Measurements from ENCODE around the gene SMYD3.

SMYD3 gene

DNA sequence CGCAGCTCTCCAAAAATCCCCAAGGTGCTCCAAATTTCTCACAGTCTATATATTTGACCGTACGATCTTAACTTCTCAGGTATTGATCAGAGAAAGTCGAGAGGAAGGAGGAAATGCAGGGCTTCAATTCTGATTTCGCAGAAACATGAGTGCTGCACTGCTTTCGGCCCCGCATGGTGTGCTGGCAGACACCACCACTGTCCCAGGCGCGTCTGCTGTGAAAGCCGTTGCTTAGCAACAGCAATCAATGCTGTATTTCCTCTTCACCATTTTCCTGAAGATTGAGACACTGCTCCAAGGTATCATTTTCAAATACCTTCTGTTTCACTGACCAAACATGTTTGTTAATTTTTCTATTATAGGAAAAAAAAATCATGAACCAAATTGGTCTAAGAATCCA, 296.3 kb downstream of the SMYD3 start:
- H3K36me3 ChIP-seq (ENCODE audit: insufficient read depth, low read length), result no peaks in the 10 kb centered on the region

DNA sequence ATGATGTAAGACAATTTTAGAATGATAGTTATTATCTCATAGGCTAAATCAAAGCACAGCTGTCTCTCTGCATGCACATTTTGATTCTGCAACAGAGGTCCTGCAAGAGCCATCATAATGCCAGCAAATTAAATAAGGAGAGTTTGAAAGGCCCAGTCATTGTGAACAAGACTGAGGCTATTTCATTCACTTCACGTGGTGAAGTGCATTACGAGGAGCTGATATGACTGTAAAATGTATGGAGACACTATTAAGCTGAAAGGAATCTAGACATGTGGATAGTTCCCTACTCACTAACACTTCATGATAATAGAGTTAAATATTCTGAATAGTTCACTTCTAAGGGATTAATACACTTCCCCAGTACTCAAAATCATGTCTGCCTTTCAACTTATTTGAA, 299.0 kb downstream of the SMYD3 start:
- no peak for DNase-seq
- ATAC-seq (ENCODE audit: insufficient read depth, low read depth), result no peak
- H3K9me3 ChIP-seq (ENCODE audit: insufficient read depth, low read length, severe bottlenecking), result no peaks in the 10 kb centered on the region
- H3K27me3 ChIP-seq (ENCODE audit: insufficient read depth, low read length, poor library complexity), result no peaks in the 10 kb centered on the region
- H2AFZ ChIP-seq (ENCODE audit: low read depth, low read length), result no peak overlapping the region
- H3K36me3 ChIP-seq (ENCODE audit: insufficient read depth, low read length), result no peaks in the 10 kb centered on the region
- H3K9ac ChIP-seq (ENCODE audit: low read depth, low read length), result no peak overlapping the region
- no peak overlapping the region for H3K27ac ChIP-seq (ENCODE audit: low read length)
- no peak overlapping the region for H3K4me3 ChIP-seq (ENCODE audit: low read depth in 1 of 2, low read length in 2 of 2)
- H4K20me1 ChIP-seq (ENCODE audit: insufficient read depth, low read length), result no peaks in the 10 kb centered on the region
- no peaks in the 10 kb centered on the region for H3K4me1 ChIP-seq (ENCODE audit: insufficient read depth, low read length)
- TF ChIP-seq EZH2 (IDR thresholded peaks at IDR 0.05; ENCODE audit: borderline replicate concordance, low read depth, low read length, severe bottlenecking), result no peak
- TF ChIP-seq, protein P1, sequence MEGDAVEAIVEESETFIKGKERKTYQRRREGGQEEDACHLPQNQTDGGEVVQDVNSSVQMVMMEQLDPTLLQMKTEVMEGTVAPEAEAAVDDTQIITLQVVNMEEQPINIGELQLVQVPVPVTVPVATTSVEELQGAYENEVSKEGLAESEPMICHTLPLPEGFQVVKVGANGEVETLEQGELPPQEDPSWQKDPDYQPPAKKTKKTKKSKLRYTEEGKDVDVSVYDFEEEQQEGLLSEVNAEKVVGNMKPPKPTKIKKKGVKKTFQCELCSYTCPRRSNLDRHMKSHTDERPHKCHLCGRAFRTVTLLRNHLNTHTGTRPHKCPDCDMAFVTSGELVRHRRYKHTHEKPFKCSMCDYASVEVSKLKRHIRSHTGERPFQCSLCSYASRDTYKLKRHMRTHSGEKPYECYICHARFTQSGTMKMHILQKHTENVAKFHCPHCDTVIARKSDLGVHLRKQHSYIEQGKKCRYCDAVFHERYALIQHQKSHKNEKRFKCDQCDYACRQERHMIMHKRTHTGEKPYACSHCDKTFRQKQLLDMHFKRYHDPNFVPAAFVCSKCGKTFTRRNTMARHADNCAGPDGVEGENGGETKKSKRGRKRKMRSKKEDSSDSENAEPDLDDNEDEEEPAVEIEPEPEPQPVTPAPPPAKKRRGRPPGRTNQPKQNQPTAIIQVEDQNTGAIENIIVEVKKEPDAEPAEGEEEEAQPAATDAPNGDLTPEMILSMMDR (IDR thresholded peaks at IDR 0.05; ENCODE audit: borderline replicate concordance, extremely low read depth, low read length, poor library complexity, severe bottlenecking), result no peak
- no peaks in the 10 kb centered on the region for H3K79me2 ChIP-seq (ENCODE audit: insufficient read depth, low read length)
- no peak overlapping the region for H3K4me2 ChIP-seq (ENCODE audit: insufficient read depth, low read length)

More for the DNA sequence above, 296.3 kb downstream of the SMYD3 start:
- DNase-seq (no peak), ATAC-seq (ENCODE audit: insufficient read depth, low read depth) (no peak)
- Histone ChIP-seq H3K27ac (ENCODE audit: low read length) (no peak overlapping the region), H3K27me3 (ENCODE audit: insufficient read depth, low read length, poor library complexity) (no peaks in the 10 kb centered on the region), H3K4me2 (ENCODE audit: insufficient read depth, low read length) (no peak overlapping the region), H3K9me3 (ENCODE audit: insufficient read depth, low read length, severe bottlenecking) (no peaks in the 10 kb centered on the region), H3K79me2 (ENCODE audit: insufficient read depth, low read length) (no peaks in the 10 kb centered on the region), H3K4me1 (ENCODE audit: insufficient read depth, low read length) (no peaks in the 10 kb centered on the region), H3K4me3 (ENCODE audit: low read depth in 1 of 2, low read length in 2 of 2) (no peak overlapping the region), H2AFZ (ENCODE audit: low read depth, low read length) (no peak overlapping the region), H4K20me1 (ENCODE audit: insufficient read depth, low read length) (no peaks in the 10 kb centered on the region), H3K9ac (ENCODE audit: low read depth, low read length) (no peak overlapping the region)
- TF ChIP-seq, protein P1 (IDR thresholded peaks at IDR 0.05; ENCODE audit: borderline replicate concordance, extremely low read depth, low read length, poor library complexity, severe bottlenecking), result no peak
- no peak for TF ChIP-seq EZH2 (IDR thresholded peaks at IDR 0.05; ENCODE audit: borderline replicate concordance, low read depth, low read length, severe bottlenecking)

DNA sequence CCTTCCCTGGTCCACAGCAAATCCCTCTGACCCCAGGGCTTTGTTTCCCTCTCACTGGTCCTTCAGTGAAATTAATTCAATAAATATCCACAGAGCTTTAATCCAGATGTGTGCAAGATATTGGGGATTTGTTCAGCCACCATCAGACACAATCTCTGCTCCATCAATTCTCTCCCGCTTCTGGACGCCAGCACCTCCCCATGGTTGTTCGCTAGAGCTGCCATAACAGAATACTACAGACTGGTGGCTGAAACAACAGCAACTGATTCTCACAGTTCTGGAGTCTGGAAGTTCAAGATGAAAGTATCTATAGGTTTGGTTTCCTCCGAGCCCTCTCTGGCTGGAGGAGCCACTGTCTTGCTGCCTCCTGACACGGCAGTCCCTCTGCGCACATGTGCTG, 303.9 kb downstream of the SMYD3 start:
- Histone ChIP-seq H4K20me1 (ENCODE audit: insufficient read depth, low read length) (no peaks in the 10 kb centered on the region), H3K9ac (ENCODE audit: low read depth, low read length) (no peak overlapping the region), H3K36me3 (ENCODE audit: insufficient read depth, low read length) (no peaks in the 10 kb centered on the region), H3K79me2 (ENCODE audit: insufficient read depth, low read length) (no peaks in the 10 kb centered on the region), H3K4me2 (ENCODE audit: insufficient read depth, low read length) (no peak overlapping the region), H2AFZ (ENCODE audit: low read depth, low read length) (no peak overlapping the region), H3K4me1 (ENCODE audit: insufficient read depth, low read length) (no peaks in the 10 kb centered on the region), H3K4me3 (ENCODE audit: low read depth in 1 of 2, low read length in 2 of 2) (no peak overlapping the region), H3K9me3 (ENCODE audit: insufficient read depth, low read length, severe bottlenecking) (no peaks in the 10 kb centered on the region), H3K27ac (ENCODE audit: low read length) (no peak overlapping the region), H3K27me3 (ENCODE audit: insufficient read depth, low read length, poor library complexity) (no peaks in the 10 kb centered on the region)
- ATAC-seq (ENCODE audit: insufficient read depth, low read depth) (no peak), DNase-seq (no peak)
- TF ChIP-seq EZH2 (IDR thresholded peaks at IDR 0.05; ENCODE audit: borderline replicate concordance, low read depth, low read length, severe bottlenecking), result no peak
- TF ChIP-seq, protein P1 (IDR thresholded peaks at IDR 0.05; ENCODE audit: borderline replicate concordance, extremely low read depth, low read length, poor library complexity, severe bottlenecking), result no peak

DNA sequence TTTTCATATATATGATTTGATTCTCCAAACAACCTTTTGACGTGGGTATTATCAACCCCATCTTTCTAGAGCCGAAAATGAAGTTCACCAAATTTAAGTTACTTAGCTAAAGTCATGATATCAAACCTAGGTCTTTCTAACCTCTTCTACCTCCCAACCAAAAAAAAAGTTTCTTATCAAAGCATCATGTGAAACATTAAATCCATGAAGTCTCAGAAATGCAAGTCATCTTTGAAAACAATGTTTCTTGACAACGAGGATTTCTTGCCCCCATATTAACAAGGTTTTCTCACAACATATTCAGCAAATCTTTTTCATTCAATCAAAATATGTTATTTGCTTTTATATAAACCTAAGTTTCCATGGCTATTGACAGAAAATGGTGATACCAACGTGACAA, 306.3 kb downstream of the SMYD3 start:
- H3K27ac ChIP-seq (ENCODE audit: low read length), result no peak overlapping the region
- no peak overlapping the region for H3K4me3 ChIP-seq (ENCODE audit: low read depth in 1 of 2, low read length in 2 of 2)
- H3K79me2 ChIP-seq (ENCODE audit: insufficient read depth, low read length), result no peaks in the 10 kb centered on the region
- no peak overlapping the region for H3K9ac ChIP-seq (ENCODE audit: low read depth, low read length)
- ATAC-seq (ENCODE audit: insufficient read depth, low read depth), result no peak
- no peak overlapping the region for H2AFZ ChIP-seq (ENCODE audit: low read depth, low read length)
- no peaks in the 10 kb centered on the region for H3K36me3 ChIP-seq (ENCODE audit: insufficient read depth, low read length)
- no peaks in the 10 kb centered on the region for H4K20me1 ChIP-seq (ENCODE audit: insufficient read depth, low read length)
- H3K4me2 ChIP-seq (ENCODE audit: insufficient read depth, low read length), result no peak overlapping the region
- no peaks in the 10 kb centered on the region for H3K4me1 ChIP-seq (ENCODE audit: insufficient read depth, low read length)
- no peaks in the 10 kb centered on the region for H3K27me3 ChIP-seq (ENCODE audit: insufficient read depth, low read length, poor library complexity)
- no peak for TF ChIP-seq EZH2 (IDR thresholded peaks at IDR 0.05; ENCODE audit: borderline replicate concordance, low read depth, low read length, severe bottlenecking)
- TF ChIP-seq, protein P1 (IDR thresholded peaks at IDR 0.05; ENCODE audit: borderline replicate concordance, extremely low read depth, low read length, poor library complexity, severe bottlenecking), result no peak
- no peaks in the 10 kb centered on the region for H3K9me3 ChIP-seq (ENCODE audit: insufficient read depth, low read length, severe bottlenecking)
- no peak for DNase-seq

Data from DND-41 (cell line).